Measurements from ENCODE around the gene DBET.
A peak's percentile ranks its signal among the peaks of the same experiment; 100 is the strongest.
"Not testable (repeated sequence)": the region's sequence is repeated elsewhere in the genome, so short reads cannot be mapped to it uniquely, and the experiment has no call there.

The DBET gene

GRCh38 chr4:190064342-190064741 is at the start of gene DBET:
Gene DBET, plus strand, starts transcription at chr4:190064502.
- H3K4me3 Mint-ChIP-seq, DNase-seq, H3K4me1 Mint-ChIP-seq, H3K9me3 Mint-ChIP-seq, ATAC-seq, H3K27ac Mint-ChIP-seq: not testable (repeated sequence)
- peaks cover 12% of the 10 kb centered on the region for H3K27me3 Mint-ChIP-seq

- no peaks in the 10 kb centered on the region for H3K9me3 Mint-ChIP-seq
- peak overlapping the region; percentile 73 to 82 for H3K4me3 Mint-ChIP-seq
- peaks cover 52% of the 10 kb centered on the region for H3K4me1 Mint-ChIP-seq
- H3K27ac Mint-ChIP-seq = peak overlapping the region in 1 of 2 donors; percentile 61
- peak; percentile 84 for ATAC-seq
- peak; percentile 62 to 63 for DNase-seq
- peaks cover 82% of the 10 kb centered on the region for H3K27me3 Mint-ChIP-seq
Measured at GRCh38 chr4:190014771-190015537, 49.3 kb upstream of the DBET start.

GRCh38 chr4:190015538-190016368 is 48.5 kb upstream of the DBET start:
- no peaks in the 10 kb centered on the region for H3K9me3 Mint-ChIP-seq
- no peak overlapping the region for H3K27ac Mint-ChIP-seq
- peaks cover 90% of the 10 kb centered on the region for H3K27me3 Mint-ChIP-seq
- peaks cover 60% of the 10 kb centered on the region for H3K4me1 Mint-ChIP-seq
- DNase-seq (peak in 1 of 2 donors; percentile 13), ATAC-seq (no peak)
- H3K4me3 Mint-ChIP-seq = peak overlapping the region; percentile 73 to 82

GRCh38 chr4:190016369-190017289 is 47.7 kb upstream of the DBET start:
- Mint-ChIP-seq H3K27ac (peak overlapping the region; percentile 19 to 83), H3K9me3 (no peaks in the 10 kb centered on the region), H3K4me3 (peak overlapping the region; percentile 73 to 82), H3K27me3 (peaks cover 95% of the 10 kb centered on the region), H3K4me1 (peaks cover 67% of the 10 kb centered on the region)
- DNase-seq (no peak), ATAC-seq (no peak)

- peaks cover 67% of the 10 kb centered on the region for H3K4me1 Mint-ChIP-seq
- DNase-seq = peak; percentile 11 to 21
- peaks cover 86% of the 10 kb centered on the region for H3K27me3 Mint-ChIP-seq
- H3K9me3 Mint-ChIP-seq = no peaks in the 10 kb centered on the region
- H3K27ac Mint-ChIP-seq = peak overlapping the region in 1 of 2 donors; percentile 83
- no peak for ATAC-seq
- peak overlapping the region; percentile 49 to 56 for H3K4me3 Mint-ChIP-seq
Measured at GRCh38 chr4:190017357-190018200, 46.7 kb upstream of the DBET start.

GRCh38 chr4:190018201-190018920 is 45.9 kb upstream of the DBET start:
- Mint-ChIP-seq H3K27me3 (peaks cover 78% of the 10 kb centered on the region), H3K9me3 (no peaks in the 10 kb centered on the region), H3K4me3 (peak overlapping the region; percentile 49 to 56), H3K4me1 (peaks cover 67% of the 10 kb centered on the region), H3K27ac (no peak overlapping the region)
- DNase-seq (peak in 1 of 2 donors; percentile 5), ATAC-seq (no peak)

GRCh38 chr4:190019023-190019858 is 45.1 kb upstream of the DBET start:
- H3K4me1 Mint-ChIP-seq = peaks cover 62% of the 10 kb centered on the region
- no peaks in the 10 kb centered on the region for H3K9me3 Mint-ChIP-seq
- H3K27ac Mint-ChIP-seq = no peak overlapping the region
- DNase-seq (peak in 1 of 2 donors; percentile 16), ATAC-seq (no peak)
- H3K4me3 Mint-ChIP-seq = peak overlapping the region; percentile 56 to 81
- peaks cover 69% of the 10 kb centered on the region for H3K27me3 Mint-ChIP-seq

GRCh38 chr4:190019859-190020463 is 44.3 kb upstream of the DBET start:
- Mint-ChIP-seq H3K4me3 (peak overlapping the region; percentile 56 to 81), H3K4me1 (peaks cover 57% of the 10 kb centered on the region), H3K27me3 (peaks cover 64% of the 10 kb centered on the region)
- H3K9me3 Mint-ChIP-seq, ATAC-seq, DNase-seq, H3K27ac Mint-ChIP-seq: not testable (repeated sequence)

GRCh38 chr4:190020790-190021717 is 43.2 kb upstream of the DBET start:
- H3K4me3 Mint-ChIP-seq = peak overlapping the region; percentile 56 to 81
- peak overlapping the region; percentile 80 to 97 for H3K27ac Mint-ChIP-seq
- DNase-seq (peak; percentile 47 to 60), ATAC-seq (peak; percentile 44)
- no peaks in the 10 kb centered on the region for H3K9me3 Mint-ChIP-seq
- peaks cover 48% of the 10 kb centered on the region for H3K4me1 Mint-ChIP-seq
- H3K27me3 Mint-ChIP-seq = peaks cover 54% of the 10 kb centered on the region

- Mint-ChIP-seq H3K27me3 (peaks cover 44% of the 10 kb centered on the region), H3K4me1 (peaks cover 39% of the 10 kb centered on the region)
- H3K4me3 Mint-ChIP-seq, H3K27ac Mint-ChIP-seq, H3K9me3 Mint-ChIP-seq, ATAC-seq, DNase-seq: not testable (repeated sequence)
Measured at GRCh38 chr4:190021973-190022372, 42.3 kb upstream of the DBET start.

GRCh38 chr4:190022614-190023281 is 41.6 kb upstream of the DBET start:
- ATAC-seq (peak; percentile 74), DNase-seq (peak; percentile 31 to 53)

More at GRCh38 chr4:190022614-190023281, 41.6 kb upstream of the DBET start:
- H3K27ac Mint-ChIP-seq = peak overlapping the region; percentile 74 to 78
- H3K9me3 Mint-ChIP-seq = not testable (repeated sequence)
- H3K4me3 Mint-ChIP-seq = peak overlapping the region; percentile 63 to 75
- peaks cover 37% of the 10 kb centered on the region for H3K27me3 Mint-ChIP-seq
- peaks cover 34% of the 10 kb centered on the region for H3K4me1 Mint-ChIP-seq

Data from stimulated activated naive CD8-positive, alpha-beta T cell treated with anti-CD3 and anti-CD28 coated beads, Interleukin-15, amount 100 ng/mL, for 72 hours (primary cell).